Mesodermal cell (in vitro differentiated cells): ENCODE results near the gene GUCD1.
"Not testable (repeated sequence)": the region's sequence is repeated elsewhere in the genome, so short reads cannot be mapped to it uniquely, and the experiment has no call there.

ENCODE experiments used
- H3K27ac ChIP-seq: 2 replicates; pipeline ENCODE4 v1.7.0; 2013; ENCODE audit warnings: mild to moderate bottlenecking, low read depth, low read length, moderate library complexity; ENCODE audit not compliant: severe bottlenecking
- H3K36me3 ChIP-seq: 2 replicates; pipeline ENCODE4 v1.7.1; 2013; ENCODE audit warnings: mild to moderate bottlenecking, low read length, moderate library complexity; ENCODE audit not compliant: control insufficient read depth, insufficient read depth
- H3K4me1 ChIP-seq: one replicate; pipeline ENCODE4 v1.7.1; 2013; ENCODE audit warnings: mild to moderate bottlenecking, low read length; ENCODE audit not compliant: insufficient read depth, control insufficient read depth, poor library complexity, severe bottlenecking
- H3K4me3 ChIP-seq: 2 replicates; pipeline ENCODE4 v1.7.0; 2013; ENCODE audit warnings: low read length, control low read depth, mild to moderate bottlenecking; ENCODE audit not compliant: insufficient read depth, poor library complexity, severe bottlenecking; ENCODE audit errors: extremely low read depth
- H3K9me3 ChIP-seq: 2 replicates; pipeline ENCODE4 v1.7.1; 2013; ENCODE audit warnings: mild to moderate bottlenecking, low read length, moderate library complexity; ENCODE audit not compliant: control insufficient read depth
- WGBS, 2 experiments: methylation state at CpG; one replicate each; pipeline ENCODE4 v1.1.5; 2013; ENCODE audit warnings: missing lambda C conversion rate in 2 of 2; ENCODE audit not compliant: insufficient coverage in 2 of 2; 5-methylcytosine and 5-hydroxymethylcytosine counted together

Gene GUCD1

DNA sequence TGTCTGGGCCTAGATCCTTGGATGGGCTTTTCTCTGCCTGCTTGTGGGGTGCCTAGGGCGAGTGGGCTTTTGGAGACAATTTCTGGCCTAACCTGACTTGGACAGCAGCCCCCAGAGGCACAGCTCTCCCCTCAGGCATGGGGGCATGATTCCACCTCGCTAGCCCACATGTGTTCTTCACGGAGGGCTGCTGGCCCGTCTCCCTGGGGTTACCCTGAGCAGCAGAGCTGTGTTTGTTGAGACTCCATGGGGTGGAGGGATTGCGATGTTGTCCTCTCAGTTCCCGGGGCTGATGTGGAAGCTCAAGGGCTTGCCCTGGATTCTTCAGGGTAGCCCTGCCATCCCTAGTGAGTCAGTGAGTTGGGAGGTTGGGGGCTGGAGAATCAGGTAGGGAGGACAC is 40.3 kb upstream of the GUCD1 start:
- no peak overlapping the region for H3K27ac ChIP-seq
- 90 to 96% methylated on average over 6 of the region's 6 CpGs for WGBS, 2 experiments
- no peaks in the 10 kb centered on the region for H3K36me3 ChIP-seq
- H3K4me1 ChIP-seq: peaks cover 17% of the 10 kb centered on the region
- no peak overlapping the region for H3K4me3 ChIP-seq
- no peaks in the 10 kb centered on the region for H3K9me3 ChIP-seq

GRCh38 chr22:24594569-24595120 is 39.7 kb upstream of the GUCD1 start:
- Histone ChIP-seq H3K9me3 (no peaks in the 10 kb centered on the region), H3K4me3 (no peak overlapping the region), H3K4me1 (peaks cover 17% of the 10 kb centered on the region), H3K27ac (no peak overlapping the region), H3K36me3 (no peaks in the 10 kb centered on the region)
- WGBS, 2 experiments: 71 to 95% methylated on average over 4 to 5 of the region's 7 CpGs

GRCh38 chr22:24593836-24594568 is 39.1 kb upstream of the GUCD1 start:
- WGBS, 2 experiments: 79 to 85% methylated on average over 13 to 16 of the region's 16 CpGs
- H3K4me3 ChIP-seq: no peak overlapping the region
- peaks cover 17% of the 10 kb centered on the region for H3K4me1 ChIP-seq
- peaks cover 3% of the 10 kb centered on the region for H3K36me3 ChIP-seq
- no peak overlapping the region for H3K27ac ChIP-seq
- no peaks in the 10 kb centered on the region for H3K9me3 ChIP-seq

DNA sequence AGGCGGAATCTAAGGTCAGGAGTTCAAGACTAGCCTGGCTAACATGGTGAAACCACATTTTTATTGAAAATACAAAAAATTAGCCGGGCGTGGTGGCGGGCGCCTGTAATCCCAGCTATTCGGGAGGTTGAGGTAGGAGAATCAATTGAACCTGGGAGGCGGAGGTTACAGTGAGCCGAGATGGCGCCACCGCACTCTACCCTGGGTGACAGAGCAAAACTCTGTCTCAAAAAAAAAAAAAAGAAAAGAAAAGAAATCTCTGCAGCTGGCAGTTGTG is 38.6 kb upstream of the GUCD1 start:
- peak overlapping the region; percentile 65 for H3K4me3 ChIP-seq
- H3K27ac ChIP-seq: peak overlapping the region; percentile 60
- H3K36me3 ChIP-seq, H3K9me3 ChIP-seq: not testable (repeated sequence)
- H3K4me1 ChIP-seq: peaks cover 17% of the 10 kb centered on the region
- 92 to 95% methylated on average over 5 to 10 of the region's 10 CpGs for WGBS, 2 experiments

DNA sequence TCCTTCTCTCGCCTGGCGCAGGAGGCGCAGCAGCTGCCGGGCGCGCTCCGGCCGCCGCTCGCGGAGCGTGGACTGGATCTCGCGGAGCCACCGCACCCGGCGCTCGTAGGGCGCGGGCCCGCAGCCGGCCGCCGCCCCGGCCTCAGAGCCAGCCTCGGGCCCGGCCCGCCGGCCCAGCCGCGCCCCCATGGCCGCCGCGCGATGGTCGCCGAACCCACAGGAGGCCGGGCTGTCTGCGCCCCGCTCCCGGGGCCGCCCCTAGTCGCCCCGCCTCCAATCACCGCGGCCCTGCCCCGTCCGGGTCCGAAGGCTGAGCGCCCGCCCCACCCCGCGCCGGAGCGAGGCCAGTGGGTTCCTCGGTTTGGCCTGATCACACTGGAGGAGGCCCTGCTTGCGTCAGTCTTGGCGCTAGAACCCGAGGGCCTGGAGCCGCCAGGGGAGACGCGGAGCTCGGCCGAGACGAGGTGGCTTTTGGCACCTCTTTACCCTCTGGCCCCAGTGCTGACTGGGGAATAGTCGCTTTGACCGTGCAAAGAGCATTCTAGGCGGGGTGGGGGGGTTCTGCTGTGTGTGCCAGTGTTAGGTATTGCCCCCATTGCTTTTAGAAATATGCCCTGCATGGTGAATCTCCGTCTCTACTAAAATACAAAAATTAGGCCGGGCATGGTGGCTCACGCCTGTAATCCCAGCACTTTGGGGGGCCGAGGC is 38.1 kb upstream of the GUCD1 start, which contains the start of gene LRRC75B:
LRRC75B (minus strand) TSS at position 223 of the 708 bp plus-strand sequence; CDS start at position 189, 34 bp downstream.
- H3K27ac ChIP-seq: peak within 1 kb of the TSS; percentile 60

DNA sequence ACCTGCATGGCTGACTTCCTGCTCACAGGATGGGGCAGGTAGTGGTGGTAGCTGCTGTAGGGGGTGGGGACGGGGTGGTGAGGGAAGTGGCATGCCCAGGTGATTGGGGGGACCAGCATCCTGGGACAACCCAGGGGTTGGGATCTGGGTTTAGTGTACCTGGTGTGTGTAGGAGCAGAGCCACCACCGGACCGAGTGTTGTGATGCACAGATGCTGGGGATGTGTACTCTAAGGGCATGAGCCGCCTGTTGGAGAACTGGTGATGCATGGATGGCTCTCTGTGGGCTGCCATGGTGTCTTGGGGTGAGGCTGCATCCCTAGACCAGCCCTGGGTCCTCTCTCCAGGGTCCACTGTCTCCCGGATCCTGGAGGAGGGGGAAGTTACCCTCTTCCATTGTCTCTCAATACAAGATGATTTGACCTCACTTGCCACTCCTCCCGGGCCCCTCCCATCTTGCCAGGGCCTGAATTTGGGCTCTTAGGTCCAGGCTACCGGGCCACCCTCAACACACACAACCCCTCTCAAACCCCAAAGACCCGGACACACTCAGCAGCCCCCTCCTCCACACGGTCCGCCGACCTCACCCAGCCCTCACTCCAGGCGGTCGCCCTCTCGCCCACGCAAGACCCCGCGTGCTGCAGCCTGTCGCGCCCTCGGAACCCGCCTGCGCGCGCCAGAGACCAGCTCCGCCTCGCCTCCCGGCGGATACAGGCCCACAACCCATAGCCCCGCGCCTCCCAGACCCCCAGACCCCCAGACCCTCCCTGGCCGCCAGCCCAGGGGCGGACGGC is 37.3 kb upstream of the GUCD1 start:
- H3K4me3 ChIP-seq: peak overlapping the region; percentile 65
- H3K36me3 ChIP-seq: peaks cover 20% of the 10 kb centered on the region
- WGBS, 2 experiments: 10 to 16% methylated on average over 12 to 21 of the region's 33 CpGs
- H3K27ac ChIP-seq: no peak overlapping the region
- no peaks in the 10 kb centered on the region for H3K9me3 ChIP-seq
- H3K4me1 ChIP-seq: peaks cover 17% of the 10 kb centered on the region

More for the DNA sequence above, 38.1 kb upstream of the GUCD1 start, which contains the start of gene LRRC75B:
- no peaks in the 10 kb centered on the region for H3K9me3 ChIP-seq
- H3K4me3 ChIP-seq: peak within 1 kb of the TSS; percentile 65
- peaks cover 17% of the 10 kb centered on the region for H3K4me1 ChIP-seq
- WGBS, 2 experiments: 8% methylated on average over 47 to 51 of the region's 72 CpGs
- peaks cover 12% of the 10 kb centered on the region for H3K36me3 ChIP-seq

GRCh38 chr22:24591286-24591830 is 36.4 kb upstream of the GUCD1 start:
- WGBS, 2 experiments: 92 to 94% methylated on average over 5 to 6 of the region's 6 CpGs
- H3K36me3 ChIP-seq: peaks cover 26% of the 10 kb centered on the region
- H3K9me3 ChIP-seq: no peaks in the 10 kb centered on the region
- no peak overlapping the region for H3K4me3 ChIP-seq
- H3K27ac ChIP-seq: no peak overlapping the region
- peaks cover 17% of the 10 kb centered on the region for H3K4me1 ChIP-seq

DNA sequence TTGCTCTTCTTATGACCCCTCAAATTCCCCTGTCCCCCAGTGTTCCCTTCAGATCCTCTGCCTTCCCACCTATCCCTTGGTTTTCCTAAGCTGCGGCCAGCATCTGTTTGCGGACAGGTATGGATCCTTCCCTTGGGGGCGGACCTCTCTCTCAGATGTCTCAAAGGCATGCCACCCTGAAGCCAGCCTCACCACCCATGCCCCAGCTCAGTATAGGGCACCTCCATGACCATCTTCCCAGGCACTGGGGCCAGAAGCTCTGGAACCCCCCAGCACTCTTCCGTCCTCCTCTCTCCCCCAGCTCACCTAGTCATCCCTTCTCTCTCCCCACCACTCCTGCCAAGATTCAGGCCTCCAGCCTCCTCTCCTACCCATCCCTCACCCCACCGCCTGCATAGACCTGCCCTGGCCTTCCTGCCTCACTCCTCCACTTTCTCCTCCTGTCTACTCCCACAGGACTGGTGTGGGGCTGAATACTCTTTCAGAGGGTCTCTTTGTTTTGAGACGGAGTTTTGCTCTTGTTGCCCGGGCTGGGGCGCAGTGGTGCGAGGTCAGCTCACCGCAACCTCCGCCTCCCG is 35.7 kb upstream of the GUCD1 start:
- Histone ChIP-seq H3K4me1 (peaks cover 17% of the 10 kb centered on the region), H3K27ac (no peak overlapping the region), H3K4me3 (no peak overlapping the region), H3K36me3 (peaks cover 32% of the 10 kb centered on the region), H3K9me3 (no peaks in the 10 kb centered on the region)
- 94 to 95% methylated on average over 12 of the region's 12 CpGs for WGBS, 2 experiments

DNA sequence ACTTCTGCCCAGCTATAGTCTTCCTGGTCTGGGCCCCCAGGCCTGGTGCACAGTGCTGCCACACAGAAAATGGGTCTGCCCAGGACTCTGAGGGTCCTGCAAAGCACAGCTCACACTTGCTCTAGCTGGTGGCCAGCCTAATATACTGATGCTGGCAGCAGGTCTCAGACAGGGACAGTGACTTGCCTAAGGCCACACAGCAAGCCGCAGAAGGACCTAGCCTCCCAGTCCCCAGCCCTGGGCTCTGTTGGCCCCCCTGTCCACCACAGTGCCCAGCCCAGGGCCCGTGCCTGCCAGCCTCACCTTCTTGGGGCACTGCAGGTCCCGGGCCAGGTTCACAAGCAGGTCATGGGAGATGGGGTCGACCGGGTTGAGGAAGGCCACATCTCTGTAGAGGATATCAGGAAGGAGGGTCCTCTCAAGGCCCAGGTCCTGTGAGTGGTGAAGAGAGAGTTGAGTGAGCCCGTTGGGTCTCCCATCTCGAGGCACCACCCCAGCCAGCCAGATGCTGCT is 34.6 kb upstream of the GUCD1 start:
- Histone ChIP-seq H3K9me3 (no peaks in the 10 kb centered on the region), H3K27ac (no peak overlapping the region), H3K36me3 (peaks cover 34% of the 10 kb centered on the region), H3K4me1 (peaks cover 9% of the 10 kb centered on the region), H3K4me3 (no peak overlapping the region)
- WGBS, 2 experiments: 90 to 100% methylated on average over 1 to 5 of the region's 7 CpGs
